Sciatic nerve (tissue), 2 donors: Measurements from ENCODE around the gene SIL1. TPM values are rescaled to one million over a fixed set of nuclear protein-coding genes. Genes with fewer than 3 reads are reported as not detected.
"Not testable (repeated sequence)": the region's sequence is repeated elsewhere in the genome, so short reads cannot be mapped to it uniquely, and the experiment has no call there.

Source experiments
- ATAC-seq: fragments of 200-7000 bp; cut with Tn5 transposase; one replicate; pipeline ENCODE4 v1.9.1; 2020; ENCODE audit warnings: mild to moderate bottlenecking, moderate library complexity
- DNase-seq: peaks from one replicate; pipeline ENCODE4 v3.0.0-alpha.2; 2020; ENCODE audit warnings: low spot score
- intact Hi-C: fragments of 100-400 bp; cut with DNase I; formaldehyde crosslinking; loops from one replicate; pipeline ENCODE4 v1.14.2; 2022
- total RNA-seq: library from RNA; stranded (reverse); fragmentation: NEBNext Ultra II Directional; extraction: Animal tissue kit (Norgen Biotek cat#: 25700); gene quantifications from one replicate; pipeline ENCODE4 v1.2.1, GENCODE V29; 2021
- donor health status: DM: no; HTN: no; CAD: no.
- donor health status: DM: no; HTN: no; CAD: no.

Gene SIL1
- total RNA-seq, 1 donor from 2014 or later = 54.7 TPM

DNA sequence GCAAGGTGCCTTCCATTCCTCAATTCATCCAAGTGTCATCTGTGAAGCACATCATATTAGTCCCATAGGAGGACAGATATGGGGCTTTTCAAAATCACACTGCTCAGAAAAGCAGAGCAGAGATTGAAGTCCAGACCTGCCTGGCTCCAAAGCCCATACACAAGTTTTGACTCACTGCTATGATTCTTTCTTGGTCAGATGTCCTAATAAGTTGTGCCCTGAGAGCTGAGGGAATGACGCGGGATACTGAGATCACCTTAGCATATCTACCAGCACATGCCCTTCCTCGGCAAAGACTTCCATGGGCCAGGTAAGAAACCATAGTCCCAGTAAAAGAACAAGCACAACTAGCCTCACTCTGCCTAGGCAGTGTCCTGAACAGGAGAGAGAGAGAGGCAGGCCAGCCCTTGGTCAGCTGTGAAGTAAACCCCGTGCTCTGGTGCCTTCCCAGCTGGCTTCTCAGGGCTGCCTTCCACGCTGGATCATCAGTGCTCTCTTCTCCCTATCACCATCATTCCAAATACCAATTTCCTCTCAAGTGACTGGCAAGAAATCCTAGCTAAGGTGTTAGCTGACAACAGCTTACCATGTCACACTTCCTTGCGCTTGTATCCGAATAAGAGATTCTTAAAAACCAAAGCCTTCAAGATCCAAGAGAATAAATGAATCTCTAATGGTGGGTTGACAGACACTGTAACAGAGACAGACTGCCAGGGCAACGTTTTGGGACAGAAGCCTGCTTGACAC is 73.2 kb downstream of the SIL1 start:
- intact Hi-C loops = no loop called here
- ATAC-seq (no peak), DNase-seq (peak; percentile 18)

- intact Hi-C loops = no loop called here
- ATAC-seq = no peak
- DNase-seq = no peak
Measured at GRCh38 chr5:139121120-139121519, 77.0 kb downstream of the SIL1 start.

DNA sequence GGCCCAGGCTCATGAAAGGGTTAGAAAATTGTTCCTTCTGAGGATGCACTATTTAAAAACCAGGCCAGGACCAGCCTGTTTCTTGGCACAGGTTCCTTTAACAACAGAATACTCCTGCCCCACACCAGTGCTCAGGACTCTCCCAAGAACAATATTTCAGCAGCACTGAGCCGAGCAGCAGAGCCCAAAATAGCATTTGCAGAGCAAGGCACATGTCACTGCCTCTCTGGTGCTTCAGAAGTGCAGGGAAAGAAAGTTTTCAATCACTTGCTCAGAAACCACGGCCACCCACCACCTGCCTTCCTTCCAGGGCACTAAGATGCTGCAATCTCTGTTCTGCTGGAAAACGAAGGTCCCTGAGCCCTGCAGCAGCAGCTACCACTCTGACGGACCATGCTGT is 77.6 kb downstream of the SIL1 start:
- intact Hi-C loops = no loop called here
- ATAC-seq = no peak
- peak; percentile 12 for DNase-seq

GRCh38 chr5:139118804-139119203 is 79.4 kb downstream of the SIL1 start:
- peak; percentile 30 for DNase-seq
- intact Hi-C loops = no loop called here
- ATAC-seq = no peak

- DNase-seq (peak; percentile 5), ATAC-seq (no peak)
- intact Hi-C loops = no loop called here
Measured at GRCh38 chr5:139117342-139117884, 80.8 kb downstream of the SIL1 start.

DNA sequence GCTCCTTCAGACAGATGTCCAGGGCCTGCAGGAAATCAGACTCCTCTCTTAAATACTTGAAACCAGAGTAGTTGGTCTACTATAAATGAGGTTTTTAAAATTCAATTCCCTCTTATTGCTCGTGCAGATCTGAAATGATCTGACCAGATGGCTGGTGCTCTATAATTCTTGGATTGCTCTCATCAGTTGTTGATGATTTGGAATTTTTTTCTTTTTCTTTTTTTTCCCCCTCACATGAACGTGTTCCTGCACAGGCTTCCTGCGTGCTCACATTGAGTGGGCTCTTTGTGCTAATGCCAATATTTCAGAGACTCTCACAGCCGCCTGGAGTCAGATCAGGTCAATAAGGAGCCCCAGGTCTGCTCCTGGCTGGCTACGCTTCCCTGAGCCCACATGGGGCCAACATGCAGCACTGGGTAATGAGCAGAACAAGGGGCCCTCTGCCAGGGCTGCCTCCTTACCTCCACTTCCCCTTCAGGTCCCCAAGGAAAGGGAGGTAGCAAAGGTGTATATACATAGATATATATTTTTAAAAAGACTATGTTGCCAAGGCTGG is 82.0 kb downstream of the SIL1 start:
- ATAC-seq = peak; percentile 38
- intact Hi-C loops = no loop called here
- peak; percentile 18 for DNase-seq

DNA sequence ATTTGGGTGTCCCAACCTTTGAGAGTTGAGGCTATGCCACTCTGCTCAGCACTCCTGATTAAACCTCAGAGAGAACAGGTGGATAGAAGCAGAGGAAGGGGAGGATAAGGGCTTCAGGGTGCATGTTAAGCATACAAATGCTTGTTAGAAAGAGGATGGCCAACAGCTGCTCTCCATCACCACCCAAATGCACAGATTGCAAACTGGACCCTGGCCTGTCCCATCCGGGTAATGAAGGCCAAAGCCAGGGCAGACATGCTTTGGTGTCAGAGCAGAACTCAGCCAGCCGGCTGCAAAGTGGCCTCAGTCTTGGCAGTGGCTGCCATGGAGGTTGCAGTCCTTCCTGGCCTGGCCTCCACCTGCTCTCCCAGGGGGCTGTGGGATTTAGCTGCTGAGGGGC is 84.3 kb downstream of the SIL1 start:
- no peak for DNase-seq
- intact Hi-C loops = no loop called here
- ATAC-seq = no peak

DNA sequence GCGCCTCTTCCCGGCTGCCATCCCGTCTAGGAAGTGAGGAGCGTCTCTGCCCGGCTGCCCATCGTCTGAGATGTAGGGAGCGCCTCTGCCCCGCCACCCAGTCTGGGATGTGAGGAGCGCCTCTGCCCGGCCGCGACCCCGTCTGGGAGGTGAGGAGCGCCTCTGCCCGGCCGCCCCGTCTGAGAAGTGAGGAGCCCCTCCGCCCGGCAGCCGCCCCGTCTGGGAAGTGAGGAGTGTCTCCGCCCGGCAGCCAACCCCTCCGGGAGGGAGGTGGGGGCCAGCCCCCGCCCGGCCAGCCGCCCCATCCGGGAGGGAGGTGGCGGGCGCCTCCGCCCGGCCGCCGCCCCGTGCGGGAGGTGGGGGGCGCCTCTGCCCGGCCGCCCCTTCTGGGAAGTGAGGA is 85.8 kb downstream of the SIL1 start:
- DNase-seq, ATAC-seq, intact Hi-C loops: not testable (repeated sequence)

- DNase-seq = no peak
- no peak for ATAC-seq
- intact Hi-C loops = no loop called here
Measured at GRCh38 chr5:139110526-139111168, 87.5 kb downstream of the SIL1 start.

- intact Hi-C loops = no loop called here
- no peak for DNase-seq
- no peak for ATAC-seq
Measured at GRCh38 chr5:139108063-139108824, 89.9 kb downstream of the SIL1 start.

- ATAC-seq = peak; percentile 51
- intact Hi-C loops = no loop called here
- DNase-seq = no peak
Measured at GRCh38 chr5:139105621-139106071, 92.5 kb downstream of the SIL1 start.

DNA sequence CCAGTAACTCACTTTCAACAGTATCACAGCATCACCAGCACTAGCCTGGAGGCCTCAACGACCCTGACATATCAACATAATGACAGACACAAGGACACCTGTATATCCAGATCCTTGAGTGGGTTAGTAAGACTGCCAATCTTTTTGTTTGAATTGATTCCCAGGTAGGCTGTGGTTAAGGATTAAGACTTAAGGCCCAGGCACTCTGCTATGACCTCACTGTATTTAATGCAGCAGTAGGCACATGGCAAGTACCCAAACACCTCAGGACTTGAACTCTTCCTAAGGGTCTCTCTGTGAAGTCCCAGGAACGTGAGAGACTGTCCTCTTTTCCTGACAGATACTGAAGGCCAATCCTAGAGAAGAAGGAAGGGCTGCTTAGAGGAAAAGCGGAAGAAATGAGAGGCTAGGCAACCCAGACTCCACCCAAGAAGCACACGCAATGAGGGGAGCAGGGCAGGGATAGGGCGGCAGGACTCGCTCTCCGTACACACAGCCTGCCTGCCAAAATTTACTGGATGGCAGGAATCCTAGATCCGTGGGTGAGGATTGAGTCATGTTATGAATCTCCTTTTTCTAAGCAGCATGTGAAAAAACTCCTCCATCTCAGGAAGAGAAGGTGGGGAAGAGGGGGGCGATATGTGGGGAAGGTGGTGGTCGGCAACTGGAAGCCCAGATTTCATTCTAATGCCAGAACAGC is 93.4 kb downstream of the SIL1 start:
- intact Hi-C loops = no loop called here
- peak; percentile 76 for DNase-seq
- peak; percentile 98 for ATAC-seq

DNA sequence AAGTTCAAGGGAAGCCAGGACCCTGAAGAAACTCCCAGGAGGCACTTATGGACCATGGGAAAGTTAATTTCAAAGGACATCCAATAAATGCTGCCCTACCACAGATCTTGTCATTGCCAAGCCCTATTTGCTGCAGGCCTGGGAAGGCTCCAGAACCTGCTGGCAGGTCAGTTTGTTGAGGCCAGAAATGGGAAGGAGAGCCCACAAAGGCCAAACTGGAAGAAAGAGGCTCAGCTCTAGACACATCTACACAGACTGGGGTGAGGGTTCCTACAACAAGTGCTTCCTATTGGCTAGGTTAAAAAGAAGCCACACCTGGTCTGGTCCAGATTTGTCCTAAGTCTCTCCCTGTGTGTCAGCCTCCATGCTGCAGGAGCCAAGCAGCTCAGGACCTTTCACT is 94.4 kb downstream of the SIL1 start:
- no peak for ATAC-seq
- no peak for DNase-seq
- intact Hi-C loops = no loop called here

DNA sequence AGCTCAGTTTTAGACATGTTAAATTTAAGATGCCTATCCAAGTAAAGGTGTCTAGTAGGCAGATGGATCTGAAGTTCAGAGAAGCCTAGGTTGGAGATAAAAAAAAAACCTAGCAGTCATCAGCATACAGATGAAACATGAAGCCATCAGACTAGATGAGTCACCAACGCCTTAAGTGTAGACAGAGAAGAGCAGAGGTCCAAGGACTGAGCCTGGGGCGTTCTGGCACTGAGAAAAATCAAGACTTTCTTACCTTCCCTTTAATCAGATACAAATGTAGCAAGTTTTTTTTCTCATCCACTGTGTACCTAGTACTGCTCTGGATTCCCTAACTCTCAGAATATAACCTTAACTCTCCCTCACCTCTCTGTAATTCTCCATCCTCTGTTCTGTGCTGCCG is 97.3 kb downstream of the SIL1 start:
- intact Hi-C loops = no loop called here

GRCh38 chr5:139094154-139095131 is 103.7 kb downstream of the SIL1 start:
- no peak for DNase-seq
- no peak for ATAC-seq
- intact Hi-C loops = no loop called here

More for the DNA sequence above, 97.3 kb downstream of the SIL1 start:
- DNase-seq = no peak
- no peak for ATAC-seq

- ATAC-seq = no peak
- intact Hi-C loops = no loop called here
- DNase-seq = no peak
Measured at GRCh38 chr5:139092741-139093343, 105.3 kb downstream of the SIL1 start.

- DNase-seq (no peak), ATAC-seq (peak; percentile 92)
- intact Hi-C loops = no loop called here
Measured at GRCh38 chr5:139091439-139092156, 106.6 kb downstream of the SIL1 start.
